CD1c-positive myeloid dendritic cell (primary cell): ENCODE data around the gene TARP.
"Not testable (repeated sequence)": the region's sequence is repeated elsewhere in the genome, so short reads cannot be mapped to it uniquely, and the experiment has no call there.

Source experiments
- DNase-seq: peaks from one replicate; pipeline ENCODE4 v3.0.0-alpha.2; 2016; ENCODE audit errors: extremely low spot score

The TARP gene

DNA sequence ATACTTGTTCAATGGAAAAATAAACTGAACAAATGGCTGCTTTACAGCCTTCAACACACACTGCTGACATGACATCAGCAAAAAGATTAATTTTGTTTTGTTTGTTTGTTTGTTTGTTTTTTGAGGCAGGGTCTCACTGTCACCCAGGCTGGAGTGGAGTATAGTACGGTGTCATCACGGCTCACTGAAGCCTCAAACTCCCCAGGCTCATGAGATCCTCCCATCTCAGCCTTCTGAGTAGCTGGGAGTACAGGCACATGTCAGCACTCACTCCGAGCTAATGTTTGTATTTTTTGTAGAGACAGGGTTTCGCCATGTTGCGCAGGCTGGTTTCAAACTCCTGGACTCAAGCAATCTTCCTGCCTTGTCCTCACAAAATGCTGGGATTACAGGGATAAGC is 10.9 kb downstream of the TARP start:
- DNase-seq: no peak

DNA sequence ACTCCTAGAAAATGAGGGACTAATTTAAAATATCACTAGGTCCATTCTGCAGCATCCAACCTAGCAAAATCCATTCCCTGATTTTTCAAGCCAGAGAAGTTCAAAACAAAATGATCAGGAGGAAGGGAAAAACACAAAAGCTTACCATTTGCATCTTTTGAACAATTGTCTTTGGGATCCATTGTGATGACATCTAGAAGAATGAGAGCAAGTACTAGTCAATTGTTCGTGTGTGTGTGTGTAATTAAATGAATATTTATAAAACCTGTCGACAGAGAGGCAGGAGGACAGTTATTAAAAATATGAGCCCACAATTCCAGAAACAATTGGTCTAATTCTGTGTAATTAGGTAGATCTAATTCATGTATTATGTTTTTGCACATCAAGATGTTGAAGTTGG is 11.4 kb downstream of the TARP start:
- DNase-seq: not testable (repeated sequence)

DNA sequence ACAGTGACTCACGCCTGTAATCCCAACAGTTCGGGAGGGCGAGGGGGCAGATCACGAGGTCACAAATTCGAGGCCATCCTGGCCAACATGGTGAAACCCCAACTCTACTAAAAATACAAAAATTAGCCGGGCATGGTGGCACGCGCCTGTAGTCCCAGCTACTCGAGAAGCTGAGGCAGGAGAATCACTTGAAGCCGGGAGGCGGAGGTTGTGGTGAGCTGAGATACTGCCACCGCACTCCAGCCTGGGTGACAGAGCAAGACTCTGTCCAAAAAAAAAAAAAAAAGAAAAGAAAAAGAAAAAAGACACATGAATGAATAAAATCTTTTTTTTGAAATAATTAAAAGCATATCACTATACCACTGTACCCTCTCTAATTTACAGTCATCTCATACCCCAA is 11.8 kb downstream of the TARP start:
- DNase-seq: not testable (repeated sequence)

DNA sequence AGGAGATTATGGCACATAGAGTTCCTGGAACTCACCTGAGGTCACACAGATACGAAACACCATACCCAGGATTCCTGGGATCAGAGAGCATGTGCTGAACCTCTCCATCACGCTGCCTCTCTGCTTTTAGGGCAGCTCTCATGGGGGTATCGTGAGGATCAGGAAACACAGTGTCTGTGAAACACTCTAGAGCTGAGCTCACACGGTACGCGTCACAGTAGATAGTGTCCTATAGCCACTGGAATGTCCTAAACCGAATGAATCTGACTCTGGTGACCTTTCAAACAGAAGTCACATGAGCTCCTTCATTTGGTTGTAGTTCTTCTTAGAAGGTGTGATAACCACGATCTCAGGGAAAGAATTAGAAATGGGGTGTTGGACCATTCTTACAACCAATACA is 14.3 kb downstream of the TARP start:
- DNase-seq: not testable (repeated sequence)

DNA sequence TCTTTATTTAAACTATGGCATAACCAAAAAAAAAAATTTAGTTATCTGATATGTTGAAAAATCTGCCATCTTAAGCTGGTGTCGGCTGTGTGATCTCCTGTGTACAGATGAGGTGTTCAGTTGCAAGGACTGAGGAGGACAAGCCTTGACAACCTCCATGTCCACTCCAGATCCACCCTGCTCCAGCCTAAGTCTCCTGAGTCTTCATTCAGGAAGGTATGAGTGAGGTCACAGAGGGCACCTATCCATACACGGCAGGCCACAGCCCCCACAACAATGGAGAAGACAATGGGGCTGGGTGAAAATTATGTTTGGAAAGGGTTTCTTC is 16.1 kb downstream of the TARP start:
- no peak for DNase-seq

DNA sequence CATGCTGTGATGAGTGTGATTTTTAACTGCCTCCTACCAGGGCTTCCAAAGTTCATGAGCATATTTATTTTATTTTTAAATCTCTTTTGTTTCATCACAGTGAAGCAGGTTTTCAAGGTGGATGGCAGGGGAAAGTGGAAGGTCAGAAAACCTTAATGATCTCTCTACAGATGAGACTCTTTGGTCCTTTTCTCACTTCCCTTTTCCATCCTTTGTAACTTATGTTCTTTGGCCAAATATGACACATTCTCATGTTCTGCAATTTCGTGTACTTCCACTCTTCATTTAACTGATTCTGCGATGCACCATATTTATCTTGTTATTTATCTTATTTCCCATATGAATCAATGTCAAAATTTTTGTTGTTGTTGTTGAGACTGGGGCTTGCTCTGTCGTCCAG is 23.6 kb downstream of the TARP start:
- DNase-seq: peak; percentile 37

DNA sequence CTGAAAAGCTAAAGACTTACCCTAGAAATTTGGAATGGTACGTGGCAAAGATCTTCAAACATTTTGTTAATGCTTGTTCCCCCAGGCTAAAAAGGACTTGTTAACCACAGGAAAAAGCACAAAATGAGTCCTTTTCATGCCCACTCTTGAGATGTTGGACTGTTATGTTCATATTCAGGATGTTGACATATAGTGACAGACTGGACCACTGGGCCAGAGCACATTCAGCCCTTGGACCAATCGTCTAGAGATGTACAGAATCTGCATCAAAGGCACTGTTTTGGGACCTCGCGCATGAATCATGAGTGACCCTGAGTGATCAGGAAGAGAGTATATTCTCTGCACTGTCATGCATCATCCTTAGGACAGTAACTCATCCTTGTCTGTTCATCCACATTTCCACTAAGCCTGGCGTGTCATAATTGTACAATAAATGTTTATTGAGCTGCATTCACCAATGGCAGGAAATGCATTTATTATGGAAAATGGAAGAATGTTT is 25.3 kb downstream of the TARP start:
- DNase-seq: no peak

DNA sequence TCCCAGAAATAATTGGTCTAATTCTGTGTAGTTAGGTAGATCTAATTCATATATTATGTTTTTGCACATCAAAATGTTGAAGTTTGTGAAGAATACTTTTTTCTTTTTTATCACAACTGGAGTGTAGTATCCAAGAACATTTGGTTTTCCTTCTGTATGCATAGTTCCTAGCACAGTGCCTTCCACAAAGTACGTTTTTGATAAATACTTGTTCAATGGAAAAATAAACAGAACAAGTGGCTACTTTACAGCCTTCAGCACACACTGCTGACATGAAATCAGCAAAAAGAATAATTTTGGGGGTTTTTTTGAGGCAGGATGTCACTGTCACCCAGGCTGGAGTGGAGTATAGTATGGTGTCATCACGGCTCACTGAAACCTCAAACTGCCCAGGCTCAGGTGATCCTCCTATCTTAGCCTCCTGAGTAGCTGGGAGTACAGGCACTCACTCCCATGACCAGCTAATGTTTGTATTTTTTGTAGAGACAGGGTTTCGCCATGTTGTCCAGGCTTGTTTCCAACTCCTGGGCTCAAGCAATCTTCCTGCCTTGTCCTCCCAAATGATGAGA is 27.9 kb downstream of the TARP start:
- no peak for DNase-seq

DNA sequence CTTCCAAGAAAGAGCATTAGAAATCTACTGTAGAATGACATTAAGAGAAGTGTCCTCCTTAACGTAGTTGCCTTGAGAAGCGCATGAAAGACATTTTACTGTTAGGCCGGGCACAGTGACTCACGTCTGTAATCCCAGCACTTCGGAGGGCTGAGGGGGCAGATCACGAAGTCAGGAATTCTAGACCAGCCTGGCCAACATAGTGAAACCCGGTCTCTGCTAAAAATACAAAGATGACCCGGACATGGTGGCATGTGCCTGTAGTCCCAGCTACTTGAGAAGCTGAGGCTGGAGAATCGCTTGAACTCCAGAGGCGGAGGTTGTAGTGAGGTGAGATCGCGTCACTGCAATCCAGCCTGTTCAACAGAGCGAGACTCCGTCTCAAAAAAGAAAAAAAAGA is 28.9 kb downstream of the TARP start:
- no peak for DNase-seq

DNA sequence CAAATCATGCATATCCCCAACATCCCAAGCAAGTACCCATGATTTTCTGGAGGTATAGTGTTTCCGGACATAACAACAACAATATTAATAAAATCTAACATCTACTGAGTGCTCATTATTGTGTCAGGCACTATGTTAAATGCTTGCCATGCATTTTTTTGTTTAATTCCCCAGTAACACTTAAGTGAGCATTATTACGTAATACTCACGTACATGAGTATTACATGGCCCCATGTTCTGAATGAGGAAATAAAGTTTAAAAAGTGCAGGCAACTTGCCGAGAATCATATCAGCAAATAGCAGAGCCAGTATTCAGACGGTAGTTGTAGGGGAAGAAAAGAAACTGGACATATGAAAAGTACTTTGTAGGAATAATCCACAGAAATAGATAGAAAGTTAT is 30.1 kb downstream of the TARP start:
- DNase-seq: peak; percentile 38

DNA sequence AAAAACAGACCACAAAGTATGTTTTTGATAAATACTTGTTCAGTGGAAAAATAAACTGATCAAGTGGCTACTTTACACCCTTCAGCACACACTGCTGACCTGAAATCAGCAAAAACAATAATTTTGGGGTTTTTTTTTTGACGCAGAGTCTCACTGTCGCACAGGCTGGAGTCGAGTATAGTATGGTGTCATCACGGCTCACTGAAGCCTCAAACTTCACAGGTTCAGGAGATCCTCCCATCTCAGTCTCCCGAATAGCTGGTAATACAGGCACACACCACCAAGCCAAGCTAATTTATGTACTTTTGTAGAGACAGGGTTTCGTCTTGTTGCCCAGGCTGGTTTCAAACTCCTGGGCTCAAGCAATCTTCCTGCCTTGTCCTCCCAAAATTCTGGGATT is 30.6 kb downstream of the TARP start:
- no peak for DNase-seq

DNA sequence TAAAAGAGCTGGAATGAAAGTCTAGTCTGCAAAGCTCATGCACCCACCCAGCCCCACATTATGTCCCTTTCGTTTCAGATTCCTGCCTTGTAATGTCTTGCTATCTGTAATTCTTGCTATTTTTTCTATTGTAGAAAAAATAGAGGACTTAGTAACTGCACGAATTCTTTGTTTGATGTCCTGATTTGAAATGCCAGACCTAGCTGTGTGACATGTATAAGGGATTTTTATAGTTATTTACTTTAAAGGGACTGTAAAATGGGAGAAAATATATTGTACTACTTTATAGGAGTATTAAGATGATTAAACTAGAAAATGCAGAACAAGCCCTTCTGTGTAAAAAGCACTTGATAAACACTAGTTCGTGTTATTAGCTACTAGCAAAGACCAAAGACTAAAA is 32.4 kb downstream of the TARP start:
- no peak for DNase-seq

DNA sequence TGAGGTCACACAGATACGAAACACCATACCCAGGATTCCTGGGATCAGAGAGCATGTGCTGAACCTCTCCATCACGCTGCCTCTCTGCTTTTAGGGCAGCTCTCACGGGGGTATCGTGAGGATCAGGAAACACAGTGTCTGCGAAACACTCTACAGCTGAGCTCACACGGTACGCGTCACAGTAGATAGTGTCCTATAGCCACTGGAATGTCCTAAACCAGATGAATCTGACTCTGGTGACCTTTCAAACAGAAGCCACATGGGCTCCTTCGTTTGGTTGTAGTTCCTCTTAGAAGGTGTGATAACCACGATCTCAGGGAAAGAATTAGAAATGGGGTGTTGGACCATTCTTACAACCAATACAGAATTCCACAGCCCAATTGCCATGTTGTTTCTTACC is 34.3 kb downstream of the TARP start:
- DNase-seq: not testable (repeated sequence)

DNA sequence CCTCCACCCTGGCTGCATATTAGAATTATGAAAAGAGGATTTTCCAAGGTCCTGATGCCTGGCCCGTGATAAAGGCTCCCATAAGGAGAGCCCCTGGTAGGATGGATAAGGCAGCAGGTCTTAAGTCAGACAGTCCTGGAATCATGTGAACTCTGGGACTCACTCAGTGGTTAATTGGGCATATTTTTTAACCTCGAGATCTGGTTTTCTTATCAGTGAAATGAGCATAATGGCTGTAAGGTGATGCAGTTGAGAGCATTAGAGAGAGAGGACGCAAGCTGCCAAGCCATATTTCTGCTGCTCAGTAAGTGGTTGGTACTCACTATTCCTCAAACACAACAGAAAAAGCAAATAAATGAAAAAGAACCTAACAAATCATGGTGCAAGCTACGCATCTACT is 37.8 kb downstream of the TARP start:
- DNase-seq: no peak

DNA sequence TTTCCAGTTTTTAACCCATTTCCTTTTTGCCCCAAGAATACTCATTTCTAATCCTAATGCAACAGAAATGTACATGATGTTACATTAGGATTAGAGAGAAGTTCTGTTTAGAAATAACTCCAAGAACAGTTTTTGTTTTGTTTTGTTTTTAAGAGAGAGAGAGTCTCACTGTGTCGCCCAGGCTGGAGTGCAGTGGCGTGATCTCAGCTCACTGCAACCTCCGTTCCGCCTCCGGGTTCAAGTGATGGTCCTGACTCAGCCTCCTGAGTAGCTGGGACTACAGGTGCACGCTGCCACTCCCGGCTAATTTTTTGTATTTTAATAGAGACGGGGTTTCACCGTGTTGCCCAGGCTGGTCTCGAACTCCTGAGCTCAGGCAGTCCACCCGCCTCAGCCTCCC is 38.7 kb downstream of the TARP start:
- not testable (repeated sequence) for DNase-seq

DNA sequence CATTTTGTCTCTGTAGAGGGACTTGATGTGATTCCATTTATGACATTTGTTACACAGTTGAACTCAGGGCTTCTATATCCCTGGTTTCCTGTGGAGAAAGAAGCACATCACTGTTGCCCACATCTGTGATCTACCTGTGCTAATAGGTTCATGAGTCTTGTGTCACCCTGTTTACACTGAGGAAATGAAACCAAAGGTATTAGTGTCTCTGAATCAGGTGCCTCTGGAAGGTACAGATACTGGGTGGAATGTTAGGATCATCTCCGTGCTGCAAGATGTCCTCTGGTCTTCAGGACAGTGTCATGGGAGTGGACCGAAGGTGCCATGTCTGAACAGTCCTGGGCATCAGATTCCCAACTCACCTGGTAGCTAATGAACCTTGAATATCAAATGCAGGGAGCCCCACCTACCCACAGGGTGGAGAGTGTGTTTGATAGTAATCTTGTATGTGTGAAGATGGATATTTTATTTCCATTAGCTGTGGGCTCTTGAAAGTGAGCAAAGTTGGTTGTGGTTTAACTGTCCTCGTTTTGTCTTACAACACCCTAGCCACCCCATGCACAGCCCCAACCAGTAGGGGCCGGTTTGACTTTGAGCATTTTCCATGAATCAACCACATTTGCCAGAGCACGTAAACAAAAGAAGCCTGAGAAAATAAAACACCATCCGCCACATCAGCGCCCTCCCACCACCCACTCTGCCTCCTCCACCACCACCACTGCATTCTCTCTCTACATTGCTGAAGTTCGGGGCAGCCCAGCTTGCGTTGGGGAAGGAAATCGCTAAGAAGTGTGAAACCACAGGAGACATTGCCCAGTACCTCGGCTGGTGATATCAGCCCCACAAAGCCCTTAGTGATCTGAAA is 40.7 kb downstream of the TARP start:
- DNase-seq: peak; percentile 56

DNA sequence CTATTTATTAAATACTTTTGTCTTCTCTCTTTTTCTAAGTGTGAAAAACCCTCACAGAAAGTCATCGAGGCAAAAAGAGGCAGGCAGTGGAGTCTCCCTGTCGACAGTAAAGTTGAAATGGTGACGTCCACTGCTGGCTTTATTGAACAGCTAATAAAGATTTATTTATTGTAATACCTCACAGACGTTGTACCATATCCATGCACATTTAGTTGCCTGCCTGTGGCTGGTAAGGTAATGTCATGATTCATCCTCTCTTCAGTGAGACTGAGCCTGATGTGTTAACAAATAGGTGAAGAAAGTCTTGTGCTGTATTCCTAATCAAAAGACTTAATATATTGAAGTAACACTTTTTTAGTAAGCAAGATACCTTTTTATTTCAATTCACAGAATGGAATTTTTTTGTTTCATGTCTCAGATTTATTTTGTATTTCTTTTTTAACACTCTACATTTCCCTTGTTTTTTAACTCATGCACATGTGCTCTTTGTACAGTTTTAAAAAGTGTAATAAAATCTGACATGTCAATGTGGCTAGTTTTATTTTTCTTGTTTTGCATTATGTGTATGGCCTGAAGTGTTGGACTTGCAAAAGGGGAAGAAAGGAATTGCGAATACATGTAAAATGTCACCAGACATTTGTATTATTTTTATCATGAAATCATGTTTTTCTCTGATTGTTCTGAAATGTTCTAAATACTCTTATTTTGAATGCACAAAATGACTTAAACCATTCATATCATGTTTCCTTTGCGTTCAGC is 43.4 kb downstream of the TARP start:
- DNase-seq: no peak

DNA sequence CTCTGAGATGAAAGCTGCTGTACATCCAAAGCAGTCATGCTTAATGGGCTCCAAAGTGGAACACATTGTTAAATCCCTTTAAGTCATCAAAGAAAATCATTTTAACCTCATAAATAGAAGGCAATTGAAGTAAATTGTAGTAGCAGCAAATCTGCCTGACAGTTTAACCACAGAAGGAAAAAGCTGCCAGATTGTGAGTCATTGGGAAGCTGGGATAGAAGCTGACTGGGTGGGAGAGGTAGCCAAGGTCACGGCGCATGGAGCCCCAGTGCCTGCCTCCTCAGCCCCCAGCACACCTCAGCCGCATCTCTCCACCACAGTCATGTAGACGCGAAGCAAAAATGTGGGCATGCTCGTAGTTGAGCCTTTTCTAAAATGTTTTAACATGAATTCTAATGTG is 44.0 kb downstream of the TARP start:
- DNase-seq: no peak

DNA sequence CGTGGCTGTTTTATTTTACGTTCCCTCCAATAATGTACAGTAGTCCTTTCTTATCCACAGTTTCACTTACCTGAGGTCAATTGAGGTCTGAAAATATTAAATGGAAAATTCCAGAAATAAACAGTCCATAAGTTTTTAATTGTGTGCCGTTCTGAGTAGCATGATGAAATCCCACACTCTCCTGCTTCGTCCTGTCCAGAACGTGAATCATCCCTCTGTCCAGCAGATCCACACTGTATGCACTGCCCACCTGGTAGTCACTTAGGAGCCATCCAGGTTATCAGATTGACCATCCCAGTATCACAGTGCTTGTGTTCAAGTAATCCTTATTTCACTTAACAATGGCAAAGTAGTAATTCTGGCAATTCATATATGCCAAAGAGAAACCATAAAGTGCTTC is 49.0 kb downstream of the TARP start:
- DNase-seq: no peak

DNA sequence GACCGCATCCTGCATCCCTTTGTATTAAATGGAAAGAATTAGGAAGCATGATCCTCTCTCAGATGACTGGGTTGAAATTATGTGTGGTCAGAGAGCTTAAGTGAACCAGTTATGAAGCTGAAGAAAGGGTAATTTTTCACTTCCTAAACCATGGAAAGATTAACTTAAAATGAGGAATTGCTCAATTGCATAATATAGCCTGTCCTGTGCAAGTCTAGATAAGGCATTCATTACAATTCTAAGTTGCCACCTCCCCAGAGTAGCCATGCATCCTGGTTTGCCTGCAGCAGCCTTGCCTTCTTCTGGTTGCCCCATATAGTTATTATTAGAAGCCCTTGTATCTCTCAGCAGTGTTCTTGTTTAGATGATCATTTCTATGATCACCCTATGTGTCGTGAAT is 50.1 kb downstream of the TARP start:
- DNase-seq: peak; percentile 72

DNA sequence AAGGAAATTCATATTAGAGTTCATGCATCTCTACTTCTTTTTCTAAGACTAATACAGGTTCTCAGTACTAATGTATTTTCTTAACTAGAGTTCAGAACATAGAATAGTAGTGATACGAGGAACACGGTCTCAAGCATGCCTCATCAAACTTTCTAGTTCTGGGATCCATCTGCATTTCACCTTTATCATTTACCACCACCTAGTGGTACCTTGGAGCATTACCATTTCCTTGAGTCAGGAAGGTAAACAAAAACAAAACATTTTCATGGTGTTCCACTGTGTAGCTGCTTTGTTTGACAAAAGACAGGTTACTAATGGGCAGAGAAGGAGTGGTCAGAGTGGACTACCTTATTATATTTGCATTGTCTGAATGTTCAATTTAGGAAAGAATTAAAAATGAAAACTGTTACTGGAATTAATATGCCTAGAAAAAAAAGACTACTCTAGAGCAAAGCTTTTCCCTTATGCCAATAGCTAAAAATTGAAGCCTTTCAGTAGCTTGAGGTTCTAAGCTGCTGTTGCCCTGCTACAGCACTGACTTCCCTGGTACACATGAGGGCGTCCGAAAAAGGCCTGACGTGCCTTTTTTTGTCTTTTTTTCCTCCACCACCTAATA is 50.8 kb downstream of the TARP start:
- peak; percentile 61 for DNase-seq

DNA sequence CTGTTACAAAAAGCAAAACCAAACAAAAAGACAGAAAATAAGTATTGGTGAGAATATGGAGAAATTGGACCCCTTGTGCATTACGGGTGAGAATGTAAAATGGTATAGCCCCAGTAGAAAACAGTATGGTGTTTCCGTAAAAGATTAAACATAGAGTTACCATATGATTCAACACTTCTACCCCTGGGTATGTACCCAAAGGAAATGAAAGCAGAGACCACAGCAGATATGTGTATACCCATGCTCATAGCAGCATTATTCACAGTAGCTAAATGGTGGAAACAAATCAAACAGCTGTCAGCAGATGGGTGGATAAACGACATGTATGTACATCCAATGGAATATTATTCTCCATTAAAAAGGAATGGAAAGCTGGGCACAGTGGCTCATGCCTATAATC is 53.0 kb downstream of the TARP start:
- no peak for DNase-seq
